Mucosa of rectum (tissue), 2 donors: ENCODE data around the gene HMGXB4.

ENCODE experiments used
- H3K27ac ChIP-seq, 2 donors: one replicate each; pipeline ENCODE4 v1.7.0; 2013; ENCODE audit warnings: inconsistent platforms in 2 of 2, low read depth in 2 of 2, low read length in 2 of 2
- H3K27me3 ChIP-seq, 2 donors: one replicate each; pipeline ENCODE4 v1.7.0; 2013; ENCODE audit warnings: low read length in 2 of 2; ENCODE audit not compliant: control insufficient read depth in 2 of 2, insufficient read depth in 2 of 2
- H3K36me3 ChIP-seq, 2 donors: one replicate each; pipeline ENCODE4 v1.7.0; 2013; ENCODE audit warnings: low read length in 2 of 2; ENCODE audit not compliant: control insufficient read depth in 2 of 2, insufficient read depth in 2 of 2
- H3K4me1 ChIP-seq, 2 donors: one replicate each; pipeline ENCODE4 v1.7.0; 2013; ENCODE audit warnings: low read length in 2 of 2, mild to moderate bottlenecking in 1 of 2; ENCODE audit not compliant: control insufficient read depth in 2 of 2, insufficient read depth in 2 of 2
- H3K4me3 ChIP-seq, 2 donors: one replicate each; pipeline ENCODE4 v1.7.0; 2013; ENCODE audit warnings: low read length in 2 of 2
- H3K9ac ChIP-seq, 2 donors: one replicate each; pipeline ENCODE4 v1.7.0; 2013; ENCODE audit warnings: low read length in 2 of 2, low read depth in 1 of 2, mild to moderate bottlenecking in 1 of 2
- H3K9me3 ChIP-seq, 2 donors: one replicate each; pipeline ENCODE4 v1.7.0; 2013; ENCODE audit warnings: low read length in 2 of 2; ENCODE audit not compliant: control insufficient read depth in 2 of 2
- donor health status: healthy.
- donor health status: Normal muscosa, but diverticular disease.

The HMGXB4 gene, protein sequence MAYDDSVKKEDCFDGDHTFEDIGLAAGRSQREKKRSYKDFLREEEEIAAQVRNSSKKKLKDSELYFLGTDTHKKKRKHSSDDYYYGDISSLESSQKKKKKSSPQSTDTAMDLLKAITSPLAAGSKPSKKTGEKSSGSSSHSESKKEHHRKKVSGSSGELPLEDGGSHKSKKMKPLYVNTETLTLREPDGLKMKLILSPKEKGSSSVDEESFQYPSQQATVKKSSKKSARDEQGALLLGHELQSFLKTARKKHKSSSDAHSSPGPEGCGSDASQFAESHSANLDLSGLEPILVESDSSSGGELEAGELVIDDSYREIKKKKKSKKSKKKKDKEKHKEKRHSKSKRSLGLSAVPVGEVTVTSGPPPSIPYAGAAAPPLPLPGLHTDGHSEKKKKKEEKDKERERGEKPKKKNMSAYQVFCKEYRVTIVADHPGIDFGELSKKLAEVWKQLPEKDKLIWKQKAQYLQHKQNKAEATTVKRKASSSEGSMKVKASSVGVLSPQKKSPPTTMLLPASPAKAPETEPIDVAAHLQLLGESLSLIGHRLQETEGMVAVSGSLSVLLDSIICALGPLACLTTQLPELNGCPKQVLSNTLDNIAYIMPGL

GRCh38 chr22:35257321-35258190 is at the start of gene HMGXB4:
Gene HMGXB4, plus strand, starts transcription at chr22:35257493. Its CDS starts 4,898 bp downstream, at chr22:35262391.
- Histone ChIP-seq H3K27me3 (no peaks in the 10 kb centered on the region), H3K27ac (peak within 1 kb of the TSS; percentile 86), H3K36me3 (peaks cover 5 to 6% of the 10 kb centered on the region in 2 donors), H3K9me3 (no peaks in the 10 kb centered on the region), H3K9ac (peak within 1 kb of the TSS; percentile 73 to 89), H3K4me3 (peak within 1 kb of the TSS; percentile 66 to 83), H3K4me1 (peaks cover 7 to 12% of the 10 kb centered on the region in 2 donors)

DNA sequence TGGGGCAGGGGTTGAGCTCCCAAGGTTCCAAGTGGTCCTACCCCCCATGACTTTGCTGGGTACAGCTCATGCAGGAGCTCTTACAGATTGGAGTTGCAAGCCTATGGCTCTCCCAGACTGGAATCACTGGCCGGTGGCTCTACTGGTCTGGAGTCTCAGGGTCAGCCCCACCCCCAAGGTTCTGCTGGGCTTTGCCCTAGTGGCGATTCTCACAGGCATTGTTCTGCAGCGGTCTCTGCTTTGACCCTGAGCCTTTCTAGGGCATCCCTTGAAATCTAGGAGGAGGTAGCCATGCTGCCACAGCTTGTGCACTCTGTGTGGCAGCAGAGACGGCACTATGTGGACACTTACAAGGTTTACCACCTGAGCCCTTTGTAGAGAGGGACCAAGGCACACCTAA is 49.3 kb upstream of the HMGXB4 start:
- Histone ChIP-seq H3K27me3 (peaks cover 4 to 6% of the 10 kb centered on the region in 2 donors), H3K9me3 (no peaks in the 10 kb centered on the region), H3K9ac (no peak overlapping the region), H3K4me3 (no peak overlapping the region), H3K27ac (no peak overlapping the region), H3K36me3 (no peaks in the 10 kb centered on the region), H3K4me1 (no peaks in the 10 kb centered on the region)

GRCh38 chr22:35209203-35209602 is 48.1 kb upstream of the HMGXB4 start:
- Histone ChIP-seq H3K9ac (no peak overlapping the region), H3K27me3 (peaks cover 0 to 6% of the 10 kb centered on the region in 2 donors), H3K27ac (no peak overlapping the region), H3K9me3 (no peaks in the 10 kb centered on the region), H3K36me3 (no peaks in the 10 kb centered on the region), H3K4me1 (no peaks in the 10 kb centered on the region), H3K4me3 (no peak overlapping the region)

GRCh38 chr22:35212009-35212408 is 45.3 kb upstream of the HMGXB4 start:
- Histone ChIP-seq H3K36me3 (no peaks in the 10 kb centered on the region), H3K27me3 (peaks cover 0 to 6% of the 10 kb centered on the region in 2 donors), H3K27ac (no peak overlapping the region), H3K4me3 (no peak overlapping the region), H3K4me1 (no peaks in the 10 kb centered on the region), H3K9me3 (no peaks in the 10 kb centered on the region), H3K9ac (no peak overlapping the region)

GRCh38 chr22:35212996-35213395 is 44.3 kb upstream of the HMGXB4 start:
- no peak overlapping the region for H3K9ac ChIP-seq
- H3K4me3 ChIP-seq, result no peak overlapping the region
- no peaks in the 10 kb centered on the region for H3K9me3 ChIP-seq
- H3K27me3 ChIP-seq, result peaks cover 0 to 6% of the 10 kb centered on the region in 2 donors
- H3K27ac ChIP-seq, result no peak overlapping the region
- H3K4me1 ChIP-seq, result no peaks in the 10 kb centered on the region
- H3K36me3 ChIP-seq, result no peaks in the 10 kb centered on the region

GRCh38 chr22:35214968-35215367 is 42.3 kb upstream of the HMGXB4 start:
- no peaks in the 10 kb centered on the region for H3K9me3 ChIP-seq
- no peak overlapping the region for H3K27ac ChIP-seq
- peaks cover 0 to 5% of the 10 kb centered on the region in 2 donors for H3K27me3 ChIP-seq
- H3K9ac ChIP-seq, result no peak overlapping the region
- H3K36me3 ChIP-seq, result no peaks in the 10 kb centered on the region
- no peak overlapping the region for H3K4me3 ChIP-seq
- no peaks in the 10 kb centered on the region for H3K4me1 ChIP-seq

GRCh38 chr22:35215993-35216392 is 41.3 kb upstream of the HMGXB4 start:
- no peak overlapping the region for H3K4me3 ChIP-seq
- no peaks in the 10 kb centered on the region for H3K9me3 ChIP-seq
- no peaks in the 10 kb centered on the region for H3K27me3 ChIP-seq
- no peaks in the 10 kb centered on the region for H3K4me1 ChIP-seq
- H3K27ac ChIP-seq, result no peak overlapping the region
- H3K36me3 ChIP-seq, result no peaks in the 10 kb centered on the region
- no peak overlapping the region for H3K9ac ChIP-seq

- Histone ChIP-seq H3K9me3 (no peaks in the 10 kb centered on the region), H3K4me3 (no peak overlapping the region), H3K4me1 (no peaks in the 10 kb centered on the region), H3K27ac (no peak overlapping the region), H3K9ac (no peak overlapping the region), H3K36me3 (no peaks in the 10 kb centered on the region), H3K27me3 (no peaks in the 10 kb centered on the region)
Measured at GRCh38 chr22:35217527-35217926, 39.8 kb upstream of the HMGXB4 start.

- Histone ChIP-seq H3K4me3 (no peak overlapping the region), H3K9me3 (no peaks in the 10 kb centered on the region), H3K4me1 (no peaks in the 10 kb centered on the region), H3K27ac (no peak overlapping the region), H3K36me3 (no peaks in the 10 kb centered on the region), H3K27me3 (no peaks in the 10 kb centered on the region), H3K9ac (no peak overlapping the region)
Measured at GRCh38 chr22:35218079-35218478, 39.2 kb upstream of the HMGXB4 start.

- H3K4me3 ChIP-seq, result no peak overlapping the region
- no peak overlapping the region for H3K27ac ChIP-seq
- no peak overlapping the region for H3K9ac ChIP-seq
- no peaks in the 10 kb centered on the region for H3K36me3 ChIP-seq
- H3K4me1 ChIP-seq, result no peaks in the 10 kb centered on the region
- no peaks in the 10 kb centered on the region for H3K9me3 ChIP-seq
- H3K27me3 ChIP-seq, result no peaks in the 10 kb centered on the region
Measured at GRCh38 chr22:35219012-35219411, 38.3 kb upstream of the HMGXB4 start.
